Muscle layer of colon (tissue), 2 donors: ENCODE data around the gene CXorf49.
"Not testable (repeated sequence)": the region's sequence is repeated elsewhere in the genome, so short reads cannot be mapped to it uniquely, and the experiment has no call there.

Source experiments
- H3K27ac ChIP-seq: one replicate; pipeline ENCODE4 v1.7.0; 2013; ENCODE audit warnings: low read depth, mild to moderate bottlenecking, low read length, moderate library complexity
- H3K27me3 ChIP-seq, 2 donors: one replicate each; pipeline ENCODE4 v1.7.0; 2013; ENCODE audit warnings: low read length in 2 of 2, mild to moderate bottlenecking in 2 of 2; ENCODE audit not compliant: insufficient read depth in 2 of 2, control insufficient read depth in 1 of 2
- H3K36me3 ChIP-seq: one replicate; pipeline ENCODE4 v1.7.0; 2013; ENCODE audit warnings: mild to moderate bottlenecking, low read length; ENCODE audit not compliant: insufficient read depth
- H3K4me1 ChIP-seq: one replicate; pipeline ENCODE4 v1.7.0; 2013; ENCODE audit warnings: mild to moderate bottlenecking, low read length; ENCODE audit not compliant: insufficient read depth
- H3K4me3 ChIP-seq, 2 donors: one replicate each; pipeline ENCODE4 v1.7.0; 2013; ENCODE audit warnings: low read length in 2 of 2, low read depth in 1 of 2, mild to moderate bottlenecking in 1 of 2, moderate library complexity in 1 of 2
- H3K9ac ChIP-seq: one replicate; pipeline ENCODE4 v1.7.0; 2013; ENCODE audit warnings: low read length
- H3K9me3 ChIP-seq: one replicate; pipeline ENCODE4 v1.7.0; 2013; ENCODE audit warnings: mild to moderate bottlenecking, low read length
- donor health status: abdominal sarcoma.
- donor health status: Adenocarcinoma of cecum.

CXorf49 gene

DNA sequence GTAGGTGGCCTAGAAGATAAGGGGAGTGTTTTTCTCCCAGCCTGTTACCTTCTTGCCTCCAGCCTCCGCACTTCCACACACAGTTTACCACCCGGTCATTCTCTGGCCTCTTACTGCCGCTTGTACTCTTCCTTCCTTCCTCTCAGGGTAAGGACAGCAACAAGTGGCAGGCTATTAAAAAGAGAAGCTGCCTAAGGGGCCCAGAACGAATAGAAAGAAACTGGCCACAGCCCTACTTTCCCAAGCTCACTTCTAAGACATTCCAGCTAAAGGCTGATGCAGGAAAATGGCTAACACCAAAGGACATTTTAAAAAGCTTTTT, 19.1 kb downstream of the CXorf49 start:
- not testable (repeated sequence) for H3K4me3 ChIP-seq, H3K27ac ChIP-seq

DNA sequence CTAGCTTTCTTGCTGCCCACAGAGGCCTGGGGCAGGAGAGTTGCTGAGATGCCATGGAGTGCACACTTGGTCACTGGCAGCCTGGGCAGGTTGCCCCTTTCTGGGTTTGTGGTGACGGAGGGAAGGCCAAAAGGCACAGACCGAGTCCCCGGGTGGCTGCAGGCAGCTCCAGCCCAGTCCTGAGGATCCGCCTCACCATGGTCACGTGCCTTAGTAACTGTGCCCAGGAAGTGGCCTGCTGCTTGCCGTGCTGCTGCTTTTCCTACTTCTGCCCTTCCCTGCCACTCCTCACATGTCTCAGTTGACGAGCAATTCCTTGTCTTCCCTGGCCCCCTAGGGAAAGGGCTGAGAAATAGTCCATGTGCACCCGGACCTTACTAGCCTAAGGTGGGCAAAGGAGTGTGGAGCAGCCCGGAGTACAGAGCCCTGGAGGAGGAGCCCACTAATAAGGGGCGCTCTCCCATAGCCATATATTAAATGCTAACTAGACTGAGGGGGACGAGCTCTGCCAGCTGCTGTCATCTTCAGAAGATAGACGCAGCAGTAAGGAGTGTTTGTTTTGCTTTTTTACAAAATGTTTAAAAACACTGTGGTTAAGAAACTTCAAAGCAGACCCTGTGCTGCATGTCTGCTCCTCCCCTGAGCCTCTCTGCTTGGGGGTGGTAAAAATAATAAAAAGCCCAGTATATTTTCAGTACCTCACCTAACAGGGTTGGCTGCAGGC, 19.6 kb downstream of the CXorf49 start:
- H3K27me3 ChIP-seq, H3K9ac ChIP-seq, H3K9me3 ChIP-seq, H3K4me3 ChIP-seq, H3K36me3 ChIP-seq, H3K27ac ChIP-seq, H3K4me1 ChIP-seq: not testable (repeated sequence)

More for the DNA sequence above, 19.1 kb downstream of the CXorf49 start:
- not testable (repeated sequence) for H3K27me3 ChIP-seq, H3K36me3 ChIP-seq, H3K9ac ChIP-seq, H3K4me1 ChIP-seq, H3K9me3 ChIP-seq

DNA sequence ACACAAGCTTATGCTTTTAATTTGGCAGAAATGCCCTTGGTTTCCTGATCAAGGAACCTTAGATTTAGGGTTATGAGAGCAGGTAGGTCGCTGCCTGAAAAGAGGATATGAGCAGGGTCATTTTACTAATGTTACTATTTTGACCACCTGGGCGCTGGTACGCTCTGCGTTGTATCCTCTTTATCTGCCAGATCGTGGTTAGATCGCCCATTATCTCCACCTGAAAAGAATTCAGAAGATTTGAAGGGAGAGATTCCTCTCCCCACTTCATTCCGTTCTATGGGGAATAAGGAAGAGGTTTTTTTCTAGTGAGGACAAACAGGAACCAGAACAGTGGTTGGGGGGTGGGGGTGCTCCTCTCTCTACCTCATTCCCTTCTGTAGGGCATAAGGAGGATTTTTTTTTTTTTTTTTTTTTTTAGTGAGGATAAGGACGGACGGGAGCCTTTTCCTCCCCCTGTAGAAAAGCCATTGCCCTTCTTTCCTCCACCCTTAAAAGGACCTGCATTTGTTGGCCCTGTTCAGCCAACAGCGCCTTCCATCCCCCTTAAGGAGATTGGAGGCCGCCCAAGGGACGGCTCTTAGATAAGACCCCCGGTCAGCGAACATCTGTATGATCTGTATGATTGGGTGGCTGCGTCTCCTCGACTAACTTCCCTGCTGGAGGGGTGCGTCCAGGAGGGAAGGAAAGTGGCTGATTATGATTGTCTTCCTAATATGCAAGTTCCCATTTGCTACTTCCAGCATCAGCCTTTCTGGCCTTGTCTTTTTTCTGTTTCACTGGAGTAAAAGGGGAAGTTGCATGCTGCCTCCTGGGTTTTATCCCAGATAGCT, 20.4 kb downstream of the CXorf49 start:
- not testable (repeated sequence) for H3K27me3 ChIP-seq, H3K27ac ChIP-seq, H3K4me3 ChIP-seq, H3K4me1 ChIP-seq, H3K9me3 ChIP-seq, H3K36me3 ChIP-seq, H3K9ac ChIP-seq

DNA sequence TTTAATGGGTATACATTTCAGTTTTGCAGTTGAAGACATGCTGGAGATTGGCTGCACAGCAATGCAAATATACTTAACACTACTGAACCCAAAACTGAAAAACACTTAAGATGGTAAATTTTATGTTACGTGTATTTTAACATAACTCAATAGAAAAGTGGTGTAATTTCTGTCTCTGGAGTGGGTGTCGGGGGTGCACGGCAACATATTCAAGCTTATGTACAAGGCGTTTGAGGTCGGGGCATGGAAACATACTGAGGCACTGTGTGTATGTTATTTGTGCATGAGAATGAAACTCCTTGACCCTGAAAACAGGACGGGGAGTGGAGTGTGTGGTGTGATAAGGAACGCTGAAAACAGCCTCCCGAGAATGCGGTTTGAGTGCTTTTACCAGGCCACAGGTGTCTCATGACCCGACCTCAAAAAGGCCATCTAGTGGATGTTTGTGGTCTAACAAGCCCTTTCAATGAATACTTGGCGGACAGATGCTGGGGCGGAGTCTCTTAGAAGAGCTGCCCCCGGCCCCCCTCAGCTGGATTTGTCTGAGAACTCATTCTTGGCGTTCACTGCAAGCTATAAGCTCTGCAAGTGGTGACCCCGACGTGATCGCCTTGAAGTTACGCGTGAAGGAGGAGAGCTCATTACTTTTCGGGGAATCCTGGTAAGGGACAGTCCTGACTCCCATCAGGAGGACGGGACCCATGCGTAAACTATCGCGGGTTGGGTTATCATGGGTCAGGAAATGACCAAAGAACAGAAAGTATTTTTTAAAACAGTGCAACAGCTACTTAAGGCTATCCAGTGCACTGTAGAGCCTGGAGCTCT, 21.2 kb downstream of the CXorf49 start:
- H3K36me3 ChIP-seq, H3K9me3 ChIP-seq, H3K27ac ChIP-seq, H3K4me1 ChIP-seq, H3K4me3 ChIP-seq, H3K9ac ChIP-seq, H3K27me3 ChIP-seq: not testable (repeated sequence)

DNA sequence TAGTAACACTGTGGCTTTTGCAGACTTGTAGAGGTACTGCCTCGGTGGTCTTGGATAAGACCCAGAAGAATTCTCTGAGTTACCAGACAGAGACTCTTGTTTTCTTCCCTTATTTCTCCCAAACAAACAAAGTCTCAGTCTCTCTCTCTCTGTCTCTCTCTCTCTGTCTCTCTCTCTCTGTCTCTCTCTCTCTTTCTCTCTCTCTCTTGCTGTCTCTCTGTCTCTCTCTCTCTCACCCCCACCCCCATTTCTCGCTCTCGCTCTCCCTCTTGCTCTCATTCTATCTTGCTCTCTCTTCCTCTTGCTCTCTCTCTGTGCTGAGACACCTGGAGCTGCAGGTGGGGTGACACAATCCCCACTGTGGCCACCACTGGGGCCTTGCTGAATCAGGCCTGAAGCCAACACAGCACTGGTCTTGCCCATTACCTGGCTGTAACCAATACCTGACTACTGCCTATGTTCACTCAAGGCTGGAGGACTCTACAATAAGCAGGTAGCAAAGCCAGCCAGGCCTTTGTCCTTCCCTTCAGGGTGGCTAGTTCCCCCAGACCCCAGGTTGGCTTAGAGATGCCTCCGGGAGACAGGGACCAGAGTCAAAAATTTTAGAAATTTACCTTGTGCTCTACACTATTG, 38.4 kb downstream of the CXorf49 start:
- no peak overlapping the region for H3K9ac ChIP-seq
- no peak overlapping the region for H3K27ac ChIP-seq
- no peaks in the 10 kb centered on the region for H3K4me1 ChIP-seq
- H3K4me3 ChIP-seq = no peak overlapping the region
- peaks cover 0 to 4% of the 10 kb centered on the region in 2 donors for H3K27me3 ChIP-seq
- no peaks in the 10 kb centered on the region for H3K36me3 ChIP-seq
- no peaks in the 10 kb centered on the region for H3K9me3 ChIP-seq

DNA sequence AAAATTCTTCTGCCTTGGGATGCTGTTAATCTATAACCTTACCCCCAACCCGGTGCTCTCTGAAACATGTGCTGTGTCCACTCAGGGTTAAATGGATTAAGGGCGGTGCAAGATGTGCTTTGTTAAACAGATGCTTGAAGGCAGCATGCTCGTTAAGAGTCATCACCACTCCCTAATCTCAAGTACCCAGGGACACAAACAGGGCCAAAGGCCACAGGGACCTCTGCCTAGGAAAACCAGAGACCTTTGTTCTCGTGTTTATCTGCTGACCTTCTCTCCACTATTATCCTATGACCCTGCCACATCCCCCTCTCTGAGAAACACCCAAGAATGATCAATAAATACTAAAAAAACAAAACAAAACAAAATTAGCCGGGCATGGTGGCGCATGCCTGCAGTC, 40.9 kb downstream of the CXorf49 start:
- not testable (repeated sequence) for H3K4me3 ChIP-seq

DNA sequence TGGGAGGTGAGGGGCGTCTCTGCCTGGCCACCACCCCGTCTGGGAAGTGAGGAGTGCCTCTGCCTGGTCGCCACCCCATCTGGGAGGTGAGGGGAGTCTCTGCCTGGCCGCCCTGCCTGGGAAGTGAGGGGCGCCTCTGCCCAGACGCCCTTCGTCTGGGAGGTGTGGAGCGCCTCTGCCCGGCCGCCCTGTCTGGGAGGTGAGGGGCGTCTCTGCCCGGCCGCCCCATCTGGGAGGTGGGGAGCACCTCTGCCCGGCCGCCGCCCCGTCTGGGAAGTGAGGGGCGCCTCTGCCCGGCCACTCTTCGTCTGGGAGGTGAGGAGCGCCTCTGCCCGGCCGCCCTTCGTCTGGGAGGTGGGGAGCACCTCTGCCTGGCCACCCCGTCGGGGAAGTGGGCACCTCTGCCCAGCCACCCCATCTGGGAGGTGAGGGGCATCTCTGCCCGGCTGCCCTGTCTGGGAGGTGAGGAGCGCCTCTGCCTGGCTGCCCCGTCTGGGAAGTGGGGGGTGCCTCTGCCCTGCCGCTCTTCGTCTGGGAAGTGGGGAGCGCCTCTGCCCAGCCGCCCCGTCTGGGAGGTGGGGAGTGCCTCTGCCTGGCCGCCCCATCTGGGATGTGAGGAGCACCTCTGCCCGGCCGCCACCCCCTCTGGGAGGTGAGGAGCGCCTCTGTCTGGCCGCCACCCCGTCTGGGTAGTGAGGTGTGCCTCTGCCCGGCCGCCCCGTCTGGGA, 41.9 kb downstream of the CXorf49 start:
- H3K27ac ChIP-seq, H3K27me3 ChIP-seq, H3K4me3 ChIP-seq, H3K36me3 ChIP-seq, H3K9ac ChIP-seq, H3K4me1 ChIP-seq, H3K9me3 ChIP-seq: not testable (repeated sequence)

More for the DNA sequence above, 40.9 kb downstream of the CXorf49 start:
- not testable (repeated sequence) for H3K36me3 ChIP-seq, H3K9me3 ChIP-seq, H3K27ac ChIP-seq, H3K27me3 ChIP-seq, H3K9ac ChIP-seq, H3K4me1 ChIP-seq

DNA sequence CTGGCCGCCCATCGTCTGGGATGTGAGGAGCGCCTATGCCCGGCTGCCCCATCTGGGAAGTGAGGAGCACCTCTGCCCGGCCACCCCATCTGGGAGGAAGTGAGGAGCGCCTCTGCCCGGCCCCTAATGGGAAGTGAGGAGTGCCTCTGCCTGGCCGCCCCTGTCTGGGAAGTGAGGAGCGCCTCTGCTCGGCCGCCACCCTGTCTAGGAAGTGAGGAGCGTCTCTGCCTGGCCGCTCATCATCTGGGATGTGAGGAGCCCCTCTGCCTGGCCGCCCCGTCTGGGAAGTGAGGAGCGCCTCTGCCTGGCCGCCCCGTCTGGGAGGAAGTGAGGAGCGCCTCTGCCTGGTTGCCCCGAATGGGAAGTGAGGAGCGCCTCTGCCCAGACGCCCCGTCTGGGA, 42.4 kb downstream of the CXorf49 start:
- not testable (repeated sequence) for H3K9ac ChIP-seq, H3K27ac ChIP-seq, H3K27me3 ChIP-seq, H3K4me1 ChIP-seq, H3K4me3 ChIP-seq, H3K36me3 ChIP-seq, H3K9me3 ChIP-seq

DNA sequence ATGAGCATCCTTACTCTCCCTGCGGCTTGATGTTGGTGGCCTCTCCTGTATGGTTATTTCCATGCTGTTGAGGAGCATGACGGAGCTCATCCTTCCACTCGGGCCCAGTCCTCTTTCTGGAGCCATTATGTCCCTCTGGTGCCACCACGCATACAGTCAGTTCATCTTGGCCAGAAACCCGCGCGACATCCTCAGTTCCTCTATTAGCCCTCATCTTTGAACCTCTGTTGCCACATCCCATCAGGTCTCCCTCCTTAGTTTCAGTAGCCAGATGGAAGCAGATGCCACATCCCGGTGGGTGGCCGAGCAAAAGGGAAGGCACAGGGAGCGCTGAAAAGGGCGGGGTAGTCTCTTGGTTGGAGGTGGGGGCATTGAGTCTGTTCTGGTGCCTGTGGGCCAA, 46.1 kb downstream of the CXorf49 start:
- Histone ChIP-seq H3K27me3 (peaks cover 0 to 9% of the 10 kb centered on the region in 2 donors), H3K9ac (no peak overlapping the region), H3K27ac (no peak overlapping the region), H3K36me3 (no peaks in the 10 kb centered on the region), H3K9me3 (no peaks in the 10 kb centered on the region), H3K4me3 (no peak overlapping the region), H3K4me1 (no peaks in the 10 kb centered on the region)

DNA sequence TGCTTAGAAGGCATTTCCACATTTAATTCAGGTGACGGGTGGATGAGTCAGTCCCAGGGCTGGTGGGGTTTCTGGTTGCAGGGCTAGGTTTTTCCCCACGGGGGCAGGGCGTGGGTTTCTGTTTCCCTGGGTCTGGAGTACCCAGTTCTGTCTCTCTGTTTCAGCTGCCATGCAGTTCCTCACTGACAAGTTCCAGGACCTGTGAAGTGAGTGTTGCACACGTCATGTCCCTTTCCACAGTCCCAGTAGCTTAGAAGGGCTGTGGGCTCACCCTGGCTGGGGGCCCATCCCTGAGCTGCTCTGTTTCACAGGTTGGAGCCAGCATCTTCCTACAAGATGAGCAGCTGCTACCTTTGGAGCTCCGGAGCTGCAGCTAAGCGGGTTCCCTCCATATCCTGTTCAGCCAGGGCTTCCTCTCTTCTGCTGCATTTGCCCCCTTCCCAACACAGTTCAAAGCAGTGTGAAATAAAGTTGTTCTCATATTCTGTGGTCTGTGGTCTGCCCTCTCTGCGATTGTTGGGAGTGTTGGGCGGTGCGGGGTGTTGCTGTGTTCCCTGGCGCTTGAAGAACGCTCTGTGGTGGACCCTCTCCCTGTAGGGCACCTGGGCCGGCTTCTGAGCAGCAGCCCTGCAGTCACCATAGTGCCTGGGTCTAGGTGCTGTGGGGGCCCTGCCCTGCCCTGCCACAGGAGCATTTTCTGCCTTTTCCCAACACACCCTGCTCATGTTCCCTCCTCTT, 46.9 kb downstream of the CXorf49 start:
- no peak overlapping the region for H3K9ac ChIP-seq
- no peak overlapping the region for H3K4me3 ChIP-seq
- H3K36me3 ChIP-seq = no peaks in the 10 kb centered on the region
- peaks cover 0 to 9% of the 10 kb centered on the region in 2 donors for H3K27me3 ChIP-seq
- no peak overlapping the region for H3K27ac ChIP-seq
- H3K4me1 ChIP-seq = no peaks in the 10 kb centered on the region
- no peaks in the 10 kb centered on the region for H3K9me3 ChIP-seq
